Gastroesophageal sphincter (tissue), 3 donors: ENCODE measurements around the gene PLXDC1.

Source experiments
- CTCF ChIP-seq, 4 experiments: fragments of 200-600 bp in 2 of 4; fragments of 450-650 bp in 2 of 4; sonication (generic) in 1 of 4; IDR thresholded peaks; one replicate each; pipeline ENCODE4 v1.5.1; 2017 to 2019; ENCODE audit warnings: antibody characterized with exemption in 4 of 4, mild to moderate bottlenecking in 2 of 4, moderate library complexity in 2 of 4
- POLR2A ChIP-seq, 2 donors: fragments of 450-650 bp; IDR thresholded peaks; one replicate each; pipeline ENCODE4 v1.6.1; 2017; ENCODE audit warnings: antibody characterized with exemption in 2 of 2, mild to moderate bottlenecking in 2 of 2, moderate library complexity in 1 of 2

DNA sequence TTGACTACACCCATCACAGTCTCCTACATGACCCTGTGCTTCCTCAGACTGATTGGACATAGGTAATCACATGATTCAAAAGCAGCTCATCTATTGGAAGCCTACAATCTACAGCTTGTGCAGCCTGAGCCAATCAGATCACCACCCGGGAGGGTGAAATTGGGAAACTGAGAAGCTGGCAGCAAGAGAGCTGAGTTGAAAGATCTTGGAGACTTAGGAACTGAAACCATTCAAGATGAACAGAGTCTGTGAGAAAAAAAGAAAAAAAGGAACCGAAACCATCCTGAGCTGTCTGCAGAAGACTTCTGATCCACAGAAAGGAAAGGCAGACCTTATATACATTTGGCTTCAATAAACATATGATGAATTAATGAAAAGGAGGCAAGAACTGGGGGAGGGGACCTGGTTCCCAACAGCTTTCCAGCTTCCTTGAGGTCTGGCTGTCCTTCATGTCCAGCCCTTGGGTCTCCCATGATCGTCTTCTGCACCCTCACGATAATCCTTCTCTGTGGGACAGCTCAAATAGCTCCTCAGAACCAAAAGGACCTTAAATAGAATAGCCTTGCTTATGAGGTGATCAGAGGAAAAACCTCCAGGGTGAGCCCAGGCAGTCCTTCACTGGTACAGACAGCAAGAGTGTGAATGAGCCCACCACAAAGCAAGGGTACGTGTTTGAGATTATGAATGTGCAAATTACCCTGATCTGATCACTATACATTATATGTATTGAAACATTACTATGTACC lies 32.6 kb downstream of the PLXDC1 start:
- TF ChIP-seq CTCF (IDR thresholded peaks at IDR 0.05) (no peak), POLR2A (IDR thresholded peaks at IDR 0.05) (no peak)
